WERI-Rb-1 (cell line): Measurements from ENCODE around the gene C1orf122.
"Not testable (repeated sequence)": the region's sequence is repeated elsewhere in the genome, so short reads cannot be mapped to it uniquely, and the experiment has no call there.

Experiments
- DNase-seq: peaks from one replicate; pipeline ENCODE4 v3.0.0-alpha.2; 2020
- H3K27ac ChIP-seq: fragments of 250-450 bp; sonication (Bioruptor Pico); 2 replicates; pipeline ENCODE4 v1.5.1; 2020; ENCODE audit warnings: mild to moderate bottlenecking, moderate library complexity
- H3K27me3 ChIP-seq: fragments of 250-450 bp; sonication (Bioruptor Pico); 2 replicates; pipeline ENCODE4 v1.5.1; 2021; ENCODE audit warnings: mild to moderate bottlenecking, low read depth, moderate library complexity; ENCODE audit not compliant: insufficient read depth, severe bottlenecking
- H3K36me3 ChIP-seq: fragments of 250-450 bp; sonication (Bioruptor Pico); 2 replicates; pipeline ENCODE4 v1.5.1; 2020; ENCODE audit warnings: mild to moderate bottlenecking, moderate library complexity
- H3K4me3 ChIP-seq: 2 replicates; pipeline ENCODE4 v1.5.1; 2011; ENCODE audit warnings: low read depth, mild to moderate bottlenecking, control low read depth, low read length
- H3K9me3 ChIP-seq: fragments of 250-450 bp; sonication (Bioruptor Pico); 2 replicates; pipeline ENCODE4 v1.5.1; 2021; ENCODE audit warnings: mild to moderate bottlenecking, moderate library complexity; ENCODE audit not compliant: severe bottlenecking
- CTCF ChIP-seq: IDR thresholded peaks from 2 replicates; pipeline ENCODE4 v1.5.1; 2011; ENCODE audit warnings: low read depth, mild to moderate bottlenecking, control low read depth, inconsistent platforms, low read length

C1orf122 gene

DNA sequence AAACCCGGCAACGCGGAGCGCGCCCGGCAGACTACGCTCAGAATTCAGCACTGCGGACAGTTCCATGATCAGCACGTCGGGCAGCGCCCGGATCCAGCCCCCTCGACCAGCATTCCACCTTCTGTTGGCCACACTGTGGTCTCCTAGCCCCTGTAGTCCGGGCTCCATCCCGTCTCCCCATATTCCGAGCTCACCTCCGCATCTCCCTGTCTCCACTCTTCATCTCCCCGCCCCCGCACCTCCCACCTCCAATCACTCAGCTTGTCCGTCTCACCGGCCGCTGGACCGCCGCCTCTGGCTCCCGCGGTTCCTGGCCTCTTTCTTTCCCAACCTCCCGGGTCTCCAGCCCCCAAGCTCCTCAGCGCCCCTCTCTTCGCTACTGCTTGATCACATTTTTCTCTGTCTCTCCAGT is 43.2 kb upstream of the C1orf122 start:
- peak; percentile 48 for DNase-seq

GRCh38 chr1:37764888-37765441 is 42.6 kb upstream of the C1orf122 start, which contains the start of gene EPHA10:
Gene EPHA10 (minus strand): TSS chr1:37765120. CDS start chr1:37765066, 54 bp downstream.
- H3K4me3 ChIP-seq, result peak within 1 kb of the TSS; percentile 51
- TF ChIP-seq CTCF, result no peak
- peaks cover 13% of the 10 kb centered on the region for H3K27me3 ChIP-seq
- H3K36me3 ChIP-seq, result no peaks in the 10 kb centered on the region
- H3K27ac ChIP-seq, result no peak within 1 kb of the TSS
- peak; percentile 91 for DNase-seq
- no peaks in the 10 kb centered on the region for H3K9me3 ChIP-seq

More for the DNA sequence above, 43.2 kb upstream of the C1orf122 start:
- Histone ChIP-seq H3K36me3 (no peaks in the 10 kb centered on the region), H3K4me3 (peak overlapping the region; percentile 51), H3K27ac (no peak overlapping the region), H3K27me3 (peaks cover 13% of the 10 kb centered on the region), H3K9me3 (no peaks in the 10 kb centered on the region)
- no peak for TF ChIP-seq CTCF

- H3K36me3 ChIP-seq, result no peaks in the 10 kb centered on the region
- peak; percentile 76 for TF ChIP-seq CTCF
- peak overlapping the region; percentile 51 for H3K4me3 ChIP-seq
- DNase-seq, result peak; percentile 77
- H3K27me3 ChIP-seq, result peaks cover 13% of the 10 kb centered on the region
- no peaks in the 10 kb centered on the region for H3K9me3 ChIP-seq
- H3K27ac ChIP-seq, result no peak overlapping the region
Measured at GRCh38 chr1:37765916-37766664, 41.5 kb upstream of the C1orf122 start.

DNA sequence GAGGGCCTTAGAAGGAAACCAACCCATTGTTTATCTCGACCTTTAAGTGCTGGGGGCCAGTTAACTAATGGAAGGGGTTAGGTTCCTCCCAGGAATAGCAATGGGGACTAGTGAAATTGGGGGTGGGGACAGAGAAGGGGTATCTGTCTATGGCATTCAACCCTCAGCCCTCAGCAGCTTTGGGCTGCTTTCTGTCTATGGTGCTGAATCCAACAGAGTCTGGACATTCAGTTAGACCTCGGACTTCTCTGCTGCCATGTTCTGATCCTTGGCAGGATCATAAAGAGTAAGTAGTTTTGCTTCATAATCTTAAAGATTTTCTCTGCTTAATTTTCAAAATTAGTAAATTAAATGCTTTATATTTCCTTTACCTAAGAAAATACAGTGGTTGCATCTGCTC is 40.1 kb upstream of the C1orf122 start:
- no peak for DNase-seq
- H3K9me3 ChIP-seq, result no peaks in the 10 kb centered on the region

DNA sequence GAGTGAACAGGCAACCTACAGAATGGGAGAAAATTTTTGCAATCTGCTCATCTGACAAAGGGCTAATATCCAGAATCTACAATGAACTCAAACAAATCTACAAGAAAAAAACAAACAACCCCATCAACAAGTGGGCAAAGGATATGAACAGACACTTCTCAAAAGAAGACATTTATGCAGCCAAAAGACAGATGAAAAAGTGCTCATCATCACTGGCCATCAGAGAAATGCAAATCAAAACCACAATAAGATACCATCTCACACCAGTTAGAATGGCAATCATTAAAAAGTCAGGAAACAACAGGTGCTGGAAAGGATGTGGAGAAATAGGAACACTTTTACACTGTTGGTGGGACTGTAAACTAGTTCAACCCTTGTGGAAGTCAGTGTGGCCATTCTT is 36.1 kb upstream of the C1orf122 start:
- not testable (repeated sequence) for H3K27ac ChIP-seq, DNase-seq, H3K36me3 ChIP-seq, H3K27me3 ChIP-seq, H3K9me3 ChIP-seq, H3K4me3 ChIP-seq

More for the DNA sequence above, 40.1 kb upstream of the C1orf122 start:
- H3K27ac ChIP-seq, result no peak overlapping the region
- H3K4me3 ChIP-seq, result no peak overlapping the region
- H3K27me3 ChIP-seq, result peaks cover 13% of the 10 kb centered on the region
- no peak for TF ChIP-seq CTCF
- H3K36me3 ChIP-seq, result no peaks in the 10 kb centered on the region

GRCh38 chr1:37776946-37777516 is 30.6 kb upstream of the C1orf122 start:
- H3K9me3 ChIP-seq, result no peaks in the 10 kb centered on the region
- no peak overlapping the region for H3K27ac ChIP-seq
- DNase-seq, result no peak
- no peaks in the 10 kb centered on the region for H3K27me3 ChIP-seq
- no peak for TF ChIP-seq CTCF
- no peak overlapping the region for H3K4me3 ChIP-seq
- H3K36me3 ChIP-seq, result no peaks in the 10 kb centered on the region
